IMR-90 (cell line): ENCODE results near the gene BCAS1. TPM values are rescaled to one million over a fixed set of nuclear protein-coding genes. Genes with fewer than 3 reads are reported as not detected.

Experiments
- ATAC-seq: fragments of 200-7000 bp; cut with Tn5 transposase; 2 replicates; pipeline ENCODE4 v1.9.1; 2020; ENCODE audit warnings: low read depth, mild to moderate bottlenecking, moderate library complexity
- BruUV-seq: library from RNA; stranded (reverse); fragments of 400-500 nt; replicated peaks from 2 replicates; lab custom pipeline; 2021; lab: Mats Ljungman, UMichigan
- CTCF ChIA-PET: fragments of 300-600 bp; formaldehyde crosslinking; extraction: SDS; loops from one replicate; lab custom pipeline; 2021; ENCODE audit warnings: antibody characterized with exemption; lab: Yijun Ruan, JAX
- POLR2A ChIA-PET: fragments of 300-600 bp; sonication (Branson Sonifier 250); formaldehyde crosslinking; loops from one replicate; lab custom pipeline; 2022; ENCODE audit warnings: antibody characterized with exemption; ENCODE audit not compliant: unreplicated experiment; lab: Charles Lee
- DNase-seq: peaks from one replicate; pipeline ENCODE4 v3.0.0; 2013
- H2AFZ ChIP-seq: replicated peaks from 2 replicates; pipeline ENCODE3; 2013; ENCODE audit warnings: low read length, mild to moderate bottlenecking; ENCODE audit not compliant: poor library complexity
- H2AK5ac ChIP-seq: 2 replicates; pipeline ENCODE4 v1.6.1; 2013; ENCODE audit warnings: low read depth, low read length, inconsistent platforms
- H2AK9ac ChIP-seq: replicated peaks from 2 replicates; pipeline ENCODE3; 2013; ENCODE audit warnings: mild to moderate bottlenecking, low read depth, low read length, moderate library complexity; ENCODE audit not compliant: poor library complexity
- H2BK120ac ChIP-seq: 2 replicates; pipeline ENCODE4 v1.6.1; 2013; ENCODE audit warnings: low read depth, low read length, inconsistent platforms
- H2BK15ac ChIP-seq: 3 replicates; pipeline ENCODE4 v1.6.1; 2013; ENCODE audit warnings: low read depth, low read length, inconsistent platforms
- H2BK20ac ChIP-seq: 2 replicates; pipeline ENCODE4 v1.6.1; 2013; ENCODE audit warnings: low read depth, mild to moderate bottlenecking, inconsistent platforms, low read length, moderate library complexity
- H2BK5ac ChIP-seq: 2 replicates; pipeline ENCODE4 v1.6.1; 2013; ENCODE audit warnings: mild to moderate bottlenecking, low read depth, low read length, inconsistent platforms; ENCODE audit not compliant: poor library complexity, severe bottlenecking
- H3K14ac ChIP-seq: replicated peaks from 2 replicates; pipeline ENCODE4 v1.6.1; 2013; ENCODE audit warnings: low read depth, low read length, inconsistent platforms
- H3K18ac ChIP-seq: 2 replicates; pipeline ENCODE4 v1.6.1; 2013; ENCODE audit warnings: low read depth, low read length, control low read depth
- H3K23ac ChIP-seq: 2 replicates; pipeline ENCODE4 v1.6.1; 2013; ENCODE audit warnings: low read depth, low read length, inconsistent platforms
- H3K27ac ChIP-seq: 2 replicates; pipeline ENCODE4 v1.5.1; 2013; ENCODE audit warnings: mild to moderate bottlenecking, control low read depth, low read length; ENCODE audit not compliant: insufficient read depth
- H3K27me3 ChIP-seq: 2 replicates; pipeline ENCODE4 v1.6.1; 2013; ENCODE audit warnings: low read length; ENCODE audit not compliant: control insufficient read depth, insufficient read depth
- H3K36me3 ChIP-seq: 2 replicates; pipeline ENCODE4 v1.6.1; 2013; ENCODE audit warnings: low read length, mixed read lengths; ENCODE audit not compliant: control insufficient read depth, insufficient read depth
- H3K4ac ChIP-seq: 2 replicates; pipeline ENCODE4 v1.6.1; 2013; ENCODE audit warnings: low read depth, low read length, inconsistent platforms
- H3K4me1 ChIP-seq: 2 replicates; pipeline ENCODE4 v1.6.1; 2013; ENCODE audit warnings: low read length, mixed read lengths; ENCODE audit not compliant: control insufficient read depth, insufficient read depth
- H3K4me2 ChIP-seq: 2 replicates; pipeline ENCODE4 v1.6.1; 2013; ENCODE audit warnings: low read depth, mild to moderate bottlenecking, control low read depth, low read length, moderate library complexity
- H3K4me3 ChIP-seq: 2 replicates; pipeline ENCODE4 v1.5.1; 2013; ENCODE audit warnings: low read depth, mild to moderate bottlenecking, control low read depth, low read length, moderate library complexity; ENCODE audit not compliant: insufficient read depth
- H3K56ac ChIP-seq: 2 replicates; pipeline ENCODE4 v1.6.1; 2013; ENCODE audit warnings: low read length, inconsistent platforms; ENCODE audit not compliant: insufficient read depth; ENCODE audit errors: extremely low read depth
- H3K79me1 ChIP-seq, 2 experiments: 2 replicates each; pipeline ENCODE4 v1.6.1; 2013; ENCODE audit warnings: low read length in 2 of 2, inconsistent platforms in 1 of 2, low read depth in 1 of 2
- H3K9ac ChIP-seq: 2 replicates; pipeline ENCODE4 v1.6.1; 2013; ENCODE audit warnings: low read depth, low read length, control low read depth
- H3K9me1 ChIP-seq: 2 replicates; pipeline ENCODE4 v1.6.1; 2013; ENCODE audit warnings: low read length, inconsistent platforms; ENCODE audit not compliant: insufficient read depth
- H3K9me3 ChIP-seq: 2 replicates; pipeline ENCODE4 v1.6.1; 2013; ENCODE audit warnings: low read length; ENCODE audit not compliant: control insufficient read depth, insufficient read depth
- H4K20me1 ChIP-seq: 2 replicates; pipeline ENCODE4 v1.6.1; 2013; ENCODE audit warnings: low read length, inconsistent platforms; ENCODE audit not compliant: insufficient read depth
- H4K5ac ChIP-seq: 2 replicates; pipeline ENCODE4 v1.6.1; 2013; ENCODE audit warnings: mild to moderate bottlenecking, low read depth, low read length, control low read depth
- H4K8ac ChIP-seq, 2 experiments: 2 replicates each; pipeline ENCODE4 v1.6.1; 2013; ENCODE audit warnings: low read depth in 2 of 2, low read length in 2 of 2, control low read depth in 1 of 2, inconsistent platforms in 1 of 2
- H4K91ac ChIP-seq: 2 replicates; pipeline ENCODE4 v1.6.1; 2013; ENCODE audit warnings: low read depth, low read length, inconsistent platforms; ENCODE audit not compliant: insufficient read depth
- CHD1 ChIP-seq: IDR thresholded peaks from 2 replicates; pipeline ENCODE4 v1.6.1; 2012; ENCODE audit warnings: low read depth, low read length, improper control_type of control experiment
- SMC3 ChIP-seq: fragments of 150-350 bp; IDR thresholded peaks from 2 replicates; pipeline ENCODE4 v1.6.1; 2016; ENCODE audit warnings: low read depth, mild to moderate bottlenecking, antibody characterized with exemption, low read length, moderate library complexity
- USF2 ChIP-seq: fragments of 150-350 bp; IDR thresholded peaks from 2 replicates; pipeline ENCODE4 v1.6.1; 2017; ENCODE audit warnings: mild to moderate bottlenecking, antibody characterized with exemption, low read length, low read depth
- WGBS, 2 experiments: methylation state at CpG; one replicate each; pipeline versions ENCODE4 v1.1.5 to v1.1.7; 2013; ENCODE audit warnings: missing lambda C conversion rate in 2 of 2; ENCODE audit not compliant: insufficient read length in 1 of 2; ENCODE audit errors: extremely low coverage in 2 of 2; 5-methylcytosine and 5-hydroxymethylcytosine counted together
- dilution Hi-C: fragments of 300-500 bp; cut with HindIII; formaldehyde crosslinking; loops from one replicate; pipeline ENCODE4 v1.14.3; 2018; ENCODE audit warnings: low sequenced_read_pairs; ENCODE audit not compliant: unreplicated experiment
- in situ Hi-C: fragments of 300-500 bp; cut with MboI; formaldehyde crosslinking; loops from 3 replicates; pipeline ENCODE4 v1.14.3; 2019; ENCODE audit warnings: low sequenced_read_pairs, inconsistent platforms, mixed read lengths
- intact Hi-C: fragments of 100-400 bp; cut with micrococcal nuclease; formaldehyde crosslinking; loops from 2 replicates; pipeline ENCODE4 v1.10.0; 2022
- polyA plus RNA-seq, 3 experiments: library from polyadenylated mRNA; depleted of rRNA; stranded (reverse); fragments of >200 nt; gene quantifications; 2 replicates each; pipeline ENCODE4 v1.2.3, GENCODE V29; 2012; ENCODE audit warnings: low replicate concordance in 1 of 3
- total RNA-seq: library from RNA; depleted of rRNA; stranded (reverse); fragments of >200 nt; gene quantifications from 2 replicates; pipeline ENCODE4 v1.2.3, GENCODE V29; 2012

The BCAS1 gene
- total and polyA plus RNA-seq, 2 of the 4 experiments (the other 2 are of a cell fraction) = under 0.01 TPM; not detected in 1

- Histone ChIP-seq H3K36me3 (no peaks in the 10 kb centered on the region), H3K27ac (no peak overlapping the region), H3K9me1 (no peaks in the 10 kb centered on the region), H4K91ac (no peak overlapping the region), H3K4me3 (no peak overlapping the region), H3K27me3 (peaks cover 7% of the 10 kb centered on the region), H3K4me2 (no peak overlapping the region), H2BK120ac (no peak overlapping the region), H4K5ac (no peak overlapping the region), H3K9ac (no peak overlapping the region), H2AK9ac (no peak overlapping the region), H2AFZ (no peak overlapping the region), H4K8ac (no peak overlapping the region), H3K14ac (no peak overlapping the region), H3K23ac (no peak overlapping the region), H3K4me1 (no peaks in the 10 kb centered on the region), H3K18ac (no peak overlapping the region), H2AK5ac (no peak overlapping the region), H3K56ac (no peak overlapping the region), H2BK15ac (no peak overlapping the region), H3K9me3 (no peaks in the 10 kb centered on the region), H3K4ac (no peak overlapping the region), H4K20me1 (no peaks in the 10 kb centered on the region), H2BK20ac (no peak overlapping the region), H3K79me1 (no peaks in the 10 kb centered on the region), H2BK5ac (no peak overlapping the region)
- TF ChIP-seq USF2 = no peak
- no peak for TF ChIP-seq CHD1
- no peak for TF ChIP-seq SMC3
- no CpG with 5 or more reads among the region's 1 CpG for WGBS, 2 experiments
- CTCF ChIA-PET = no interaction called here
- in situ Hi-C loops (loop anchor here (25.0 kb wide), 1 partner anchor 98 kb away; no protein-coding TSS in a partner anchor), intact Hi-C loops (no loop called here), dilution Hi-C loops (loop anchor here (25.0 kb wide), 1 partner anchor 102 kb away; no protein-coding TSS in a partner anchor)
- DNase-seq (no peak), ATAC-seq (no peak)
- no TSS peak for BruUV-seq
- POLR2A ChIA-PET = no interaction called here
Observed at GRCh38 chr20:54085425-54085824, 15.0 kb upstream of the BCAS1 start.
